Measurements from ENCODE around the gene PLEKHG5.

Gene PLEKHG5

GRCh38 chr1:6521536-6521935 is 30.1 kb upstream of the PLEKHG5 start:
- TF ChIP-seq TAF1 (IDR thresholded peaks at IDR 0.05; ENCODE audit: borderline replicate concordance, insufficient read depth, low read length), result no peak
- TF ChIP-seq FOXP2 (optimal IDR thresholded peaks at IDR 0.05; ENCODE audit: borderline replicate concordance, extremely low read depth, extremely low read length, insufficient read depth), result no peak
- no peak for TF ChIP-seq REST (IDR thresholded peaks at IDR 0.05; ENCODE audit: insufficient read depth in 1 of 2, low read depth in 2 of 2, low read length in 2 of 2)
- no peak for TF ChIP-seq SIN3A (IDR thresholded peaks at IDR 0.05; ENCODE audit: borderline replicate concordance, insufficient read depth, low read length)
- TF ChIP-seq POLR2AphosphoS5 (IDR thresholded peaks at IDR 0.05; ENCODE audit: low read depth, low read length), result no peak

- 0 out of 2 replicates have a peak, but pooled peaks have one; percentile 20 for TF ChIP-seq POLR2AphosphoS5 (IDR thresholded peaks at IDR 0.05; ENCODE audit: low read depth, low read length)
- no peak for TF ChIP-seq FOXP2 (optimal IDR thresholded peaks at IDR 0.05; ENCODE audit: borderline replicate concordance, extremely low read depth, extremely low read length, insufficient read depth)
Observed at GRCh38 chr1:6519935-6520671, 28.6 kb upstream of the PLEKHG5 start.

GRCh38 chr1:6519491-6519934 is 28.0 kb upstream of the PLEKHG5 start:
- TF ChIP-seq SIN3A (IDR thresholded peaks at IDR 0.05; ENCODE audit: borderline replicate concordance, insufficient read depth, low read length) (no peak), TAF1 (IDR thresholded peaks at IDR 0.05; ENCODE audit: borderline replicate concordance, insufficient read depth, low read length) (no peak), FOXP2 (optimal IDR thresholded peaks at IDR 0.05; ENCODE audit: borderline replicate concordance, extremely low read depth, extremely low read length, insufficient read depth) (no peak), REST (IDR thresholded peaks at IDR 0.05; ENCODE audit: insufficient read depth in 1 of 2, low read depth in 2 of 2, low read length in 2 of 2) (no peak), POLR2AphosphoS5 (IDR thresholded peaks at IDR 0.05; ENCODE audit: low read depth, low read length) (no peak)

DNA sequence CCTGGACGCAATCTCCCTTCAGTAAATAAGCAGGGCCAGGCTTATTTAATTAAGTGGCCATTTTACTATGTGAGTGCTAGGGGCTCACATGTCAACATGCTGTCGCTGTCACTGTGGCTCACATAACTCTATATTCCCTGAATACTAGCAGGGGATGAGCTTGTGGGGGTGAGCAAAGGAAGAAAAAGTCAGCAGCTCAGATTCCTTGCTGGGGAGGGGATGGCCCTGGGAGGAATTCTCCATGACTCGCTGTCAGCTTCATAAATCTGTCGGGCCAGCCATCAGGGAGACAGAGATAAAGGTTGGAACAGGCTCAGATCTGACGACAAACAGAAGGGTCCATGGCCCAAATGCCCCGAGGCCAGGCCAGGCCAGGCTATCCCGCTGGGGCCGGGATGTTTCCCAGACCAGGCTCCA is 26.0 kb upstream of the PLEKHG5 start:
- TF ChIP-seq REST (IDR thresholded peaks at IDR 0.05; ENCODE audit: insufficient read depth in 1 of 2, low read depth in 2 of 2, low read length in 2 of 2) (no peak), FOXP2 (optimal IDR thresholded peaks at IDR 0.05; ENCODE audit: borderline replicate concordance, extremely low read depth, extremely low read length, insufficient read depth) (no peak), TAF1 (IDR thresholded peaks at IDR 0.05; ENCODE audit: borderline replicate concordance, insufficient read depth, low read length) (no peak), SIN3A (IDR thresholded peaks at IDR 0.05; ENCODE audit: borderline replicate concordance, insufficient read depth, low read length) (no peak), POLR2AphosphoS5 (IDR thresholded peaks at IDR 0.05; ENCODE audit: low read depth, low read length) (no peak)

- TF ChIP-seq POLR2AphosphoS5 (IDR thresholded peaks at IDR 0.05; ENCODE audit: low read depth, low read length) (no peak), FOXP2 (optimal IDR thresholded peaks at IDR 0.05; ENCODE audit: borderline replicate concordance, extremely low read depth, extremely low read length, insufficient read depth) (no peak), TAF1 (IDR thresholded peaks at IDR 0.05; ENCODE audit: borderline replicate concordance, insufficient read depth, low read length) (no peak)
Observed at GRCh38 chr1:6515771-6516170, 24.3 kb upstream of the PLEKHG5 start.

- no peak for TF ChIP-seq TAF1 (IDR thresholded peaks at IDR 0.05; ENCODE audit: borderline replicate concordance, insufficient read depth, low read length)
- no peak for TF ChIP-seq FOXP2 (optimal IDR thresholded peaks at IDR 0.05; ENCODE audit: borderline replicate concordance, extremely low read depth, extremely low read length, insufficient read depth)
- TF ChIP-seq SIN3A (IDR thresholded peaks at IDR 0.05; ENCODE audit: borderline replicate concordance, insufficient read depth, low read length), result no peak
- no peak for TF ChIP-seq REST (IDR thresholded peaks at IDR 0.05; ENCODE audit: insufficient read depth in 1 of 2, low read depth in 2 of 2, low read length in 2 of 2)
- no peak for TF ChIP-seq POLR2AphosphoS5 (IDR thresholded peaks at IDR 0.05; ENCODE audit: low read depth, low read length)
Observed at GRCh38 chr1:6513320-6513801, 21.9 kb upstream of the PLEKHG5 start.

All from PFSK-1 (cell line).